Occipital lobe (tissue), 2 donors: ENCODE measurements around the gene KLF15. TPM values are rescaled to one million over a fixed set of nuclear protein-coding genes. Genes with fewer than 3 reads are reported as not detected.
"Not testable (repeated sequence)": the region's sequence is repeated elsewhere in the genome, so short reads cannot be mapped to it uniquely, and the experiment has no call there.

ENCODE experiments used
- DNase-seq: peaks from one replicate; lab custom pipeline; 2025; lab: John Stamatoyannopoulos, UW
- total RNA-seq: library from RNA; depleted of rRNA; stranded (reverse); fragments of >200 nt; gene quantifications from one replicate; pipeline ENCODE4 v1.2.3, GENCODE V29; 2014

KLF15 gene
- total RNA-seq, 1 donor from 2014 or later: 2.8 TPM

DNA sequence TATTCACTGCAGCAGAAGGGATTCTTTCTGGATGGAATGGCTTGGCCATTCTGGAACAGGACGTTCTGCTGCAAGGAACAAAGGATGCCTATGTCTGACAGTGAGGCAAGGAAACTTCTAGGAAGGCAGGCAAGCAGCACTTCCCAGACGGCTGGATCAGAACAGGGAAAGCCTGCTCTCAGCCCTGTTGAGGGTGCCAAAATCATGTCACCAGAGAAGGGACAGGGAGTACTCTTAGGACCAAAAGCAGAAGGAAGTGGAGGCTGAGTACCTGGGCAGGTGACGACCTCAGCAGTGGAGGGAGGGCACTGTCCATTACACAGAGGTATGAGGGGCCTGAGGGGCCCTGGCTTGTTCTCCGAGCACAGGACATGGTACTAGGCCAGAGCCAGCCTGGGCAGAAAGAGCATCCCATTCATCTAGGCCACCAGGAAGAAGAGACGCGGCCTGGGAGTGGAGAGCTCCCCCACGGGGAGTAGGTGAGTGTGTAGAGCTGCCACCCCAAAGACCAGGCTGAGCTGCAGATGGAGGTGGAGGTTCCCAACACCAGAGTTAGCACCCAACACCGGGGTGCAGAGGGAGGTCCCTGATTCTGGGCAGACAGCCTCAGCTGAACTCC is 9.6 kb downstream of the KLF15 start:
- no peak for DNase-seq

- DNase-seq: no peak
Observed at GRCh38 chr3:126346466-126346865, 10.7 kb downstream of the KLF15 start.

GRCh38 chr3:126345641-126346460 is 11.4 kb downstream of the KLF15 start:
- no peak for DNase-seq

DNA sequence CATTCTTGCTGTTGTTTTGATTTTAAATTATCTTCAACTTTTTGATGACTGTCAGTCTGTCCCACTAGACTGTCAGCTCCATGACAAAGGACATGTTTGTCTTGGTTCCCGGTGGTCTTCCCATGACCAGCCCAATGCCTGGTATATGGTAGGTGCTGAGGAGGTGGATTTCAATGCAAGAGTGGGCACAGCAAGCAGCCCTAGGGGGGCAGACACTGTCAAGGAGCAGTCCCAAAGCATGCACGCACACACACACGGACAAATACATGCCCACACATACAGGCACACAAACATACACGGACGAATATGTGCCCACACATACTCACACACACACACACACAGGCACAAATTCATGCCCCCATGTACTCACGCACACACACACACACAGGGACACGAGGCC is 12.0 kb downstream of the KLF15 start:
- no peak for DNase-seq

DNA sequence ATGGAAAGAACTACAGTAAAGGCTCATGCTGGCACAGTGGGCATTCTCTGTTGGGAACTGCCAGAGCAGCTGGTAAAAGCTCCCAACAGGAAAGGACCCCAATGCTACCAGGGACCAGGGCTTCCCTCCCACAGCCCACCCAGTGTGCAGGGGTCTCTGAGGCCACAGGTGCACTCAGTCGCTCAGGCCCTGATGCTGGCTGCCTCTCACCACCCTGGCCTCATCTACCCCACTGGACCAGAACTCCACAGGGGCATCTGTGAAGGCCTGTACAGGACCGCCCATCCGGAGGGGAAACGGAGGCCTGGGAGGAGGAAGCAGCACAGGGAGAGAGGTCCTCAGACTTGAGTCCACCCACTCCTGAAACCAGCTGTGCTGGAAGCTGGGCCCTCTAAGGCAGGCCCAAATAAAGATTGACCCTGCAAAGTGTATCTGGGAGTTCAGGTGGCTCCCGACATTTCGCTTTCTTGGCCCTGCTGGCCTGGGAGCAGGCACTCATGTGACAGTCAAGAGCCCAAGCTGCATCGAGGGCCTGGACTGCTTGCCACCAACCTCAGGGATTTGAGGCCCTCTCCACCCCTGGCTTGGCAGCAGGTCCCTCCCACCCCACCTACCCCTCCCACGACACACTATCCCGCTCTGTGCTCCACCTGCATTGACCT is 12.7 kb downstream of the KLF15 start:
- no peak for DNase-seq

- DNase-seq: no peak
Observed at GRCh38 chr3:126343649-126344035, 13.6 kb downstream of the KLF15 start.

GRCh38 chr3:126342991-126343648 is 14.1 kb downstream of the KLF15 start:
- DNase-seq: no peak

GRCh38 chr3:126342211-126342610 is 15.0 kb downstream of the KLF15 start:
- DNase-seq: no peak

DNA sequence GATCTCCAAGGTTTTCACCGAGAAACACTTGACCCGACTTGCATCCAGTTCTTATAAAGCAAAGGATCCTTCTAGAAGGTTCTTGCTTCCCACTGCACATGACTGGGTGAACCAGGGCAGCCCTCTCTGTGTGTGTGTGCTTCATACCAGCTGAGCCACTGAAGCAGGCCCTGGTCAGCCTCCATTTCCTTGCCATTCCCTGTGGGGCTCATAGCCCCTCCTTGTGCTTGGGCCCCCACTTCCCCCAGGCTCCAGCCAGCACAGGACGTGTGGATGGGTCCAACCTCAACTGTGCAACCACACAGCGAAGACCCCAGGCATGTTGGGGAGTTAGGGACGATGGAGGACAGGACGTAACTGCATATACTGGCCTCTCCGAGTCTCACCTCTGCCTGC is 15.5 kb downstream of the KLF15 start:
- no peak for DNase-seq

GRCh38 chr3:126340943-126341754 is 16.1 kb downstream of the KLF15 start:
- DNase-seq: no peak

- DNase-seq: no peak
Observed at GRCh38 chr3:126340596-126340942, 16.6 kb downstream of the KLF15 start.

DNA sequence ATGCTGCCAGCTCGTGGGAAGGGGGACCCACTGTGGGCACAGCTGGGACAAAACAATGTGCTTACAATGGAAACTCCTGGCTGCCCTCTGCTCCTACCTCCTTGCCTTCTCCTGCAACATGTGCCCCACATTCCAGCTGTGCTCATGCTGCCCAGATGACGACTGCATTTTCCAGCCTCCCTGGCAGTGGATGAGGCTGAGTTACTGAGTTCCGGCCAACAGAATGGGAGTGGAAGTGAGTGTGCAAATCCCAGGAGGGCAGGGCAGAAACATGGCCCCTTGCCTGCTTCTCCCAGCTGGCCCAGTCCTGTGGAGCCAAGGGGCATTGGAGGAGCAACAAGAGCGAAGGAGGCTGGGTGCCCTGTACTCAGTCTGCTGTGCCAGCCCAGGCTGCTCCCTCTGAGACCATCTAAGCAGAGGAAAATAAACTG is 17.1 kb downstream of the KLF15 start:
- no peak for DNase-seq

GRCh38 chr3:126339466-126339865 is 17.7 kb downstream of the KLF15 start:
- no peak for DNase-seq

- no peak for DNase-seq
Observed at GRCh38 chr3:126338790-126339288, 18.4 kb downstream of the KLF15 start.

DNA sequence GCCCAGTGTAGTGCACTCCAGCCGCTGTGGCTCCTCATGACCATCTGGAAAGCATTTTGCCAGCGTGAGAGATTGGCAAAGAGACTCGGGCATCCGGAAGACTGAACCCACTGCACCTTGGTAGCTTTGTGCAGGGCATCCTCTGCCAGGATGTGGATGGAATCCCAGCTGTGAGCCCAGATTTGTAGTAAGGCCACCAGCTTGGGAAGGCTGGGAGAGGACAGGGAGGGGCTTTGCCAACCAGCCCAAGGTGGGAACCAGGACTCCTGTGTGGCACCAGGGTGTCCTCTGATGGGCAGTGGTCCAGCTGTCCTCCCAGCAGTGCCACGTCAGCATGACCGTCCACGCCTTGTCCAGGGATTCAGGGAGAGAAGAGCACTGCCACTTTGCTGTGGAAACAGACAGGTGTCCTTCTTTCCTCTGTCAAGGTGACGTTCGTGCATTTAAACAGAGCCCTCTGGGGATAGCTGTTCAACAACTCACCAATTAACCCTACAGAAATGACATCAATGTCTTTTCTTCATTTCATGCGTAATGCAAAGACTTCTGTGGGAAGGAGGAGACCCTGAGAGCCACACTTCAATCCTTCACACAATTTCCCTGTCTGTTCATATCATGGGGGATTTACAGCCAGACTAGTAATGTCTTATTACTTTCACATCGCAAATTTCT is 19.1 kb downstream of the KLF15 start:
- DNase-seq: no peak

DNA sequence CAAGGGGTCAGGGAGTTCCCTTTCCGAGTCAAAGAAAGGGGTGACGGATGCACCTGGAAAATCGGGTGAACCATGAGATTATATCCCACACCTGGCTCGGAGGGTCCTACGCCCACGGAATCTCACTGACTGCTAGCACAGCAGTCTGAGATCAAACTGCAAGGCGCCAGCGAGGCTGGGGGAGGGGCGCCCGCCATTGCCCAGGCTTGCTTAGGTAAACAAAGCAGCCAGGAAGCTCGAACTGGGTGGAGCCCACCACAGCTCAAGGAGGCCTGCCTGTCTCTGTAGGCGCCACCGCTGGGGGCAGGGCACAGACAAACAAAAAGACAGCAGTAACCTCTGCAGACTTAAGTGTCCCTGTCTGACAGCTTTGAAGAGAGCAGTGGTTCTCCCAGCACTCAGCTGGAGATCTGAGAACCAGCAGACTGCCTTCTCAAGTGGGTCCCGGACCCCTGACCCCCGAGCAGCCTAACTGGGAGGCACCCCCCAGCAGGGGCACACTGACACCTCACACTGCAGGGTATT is 25.3 kb downstream of the KLF15 start:
- DNase-seq: not testable (repeated sequence)

DNA sequence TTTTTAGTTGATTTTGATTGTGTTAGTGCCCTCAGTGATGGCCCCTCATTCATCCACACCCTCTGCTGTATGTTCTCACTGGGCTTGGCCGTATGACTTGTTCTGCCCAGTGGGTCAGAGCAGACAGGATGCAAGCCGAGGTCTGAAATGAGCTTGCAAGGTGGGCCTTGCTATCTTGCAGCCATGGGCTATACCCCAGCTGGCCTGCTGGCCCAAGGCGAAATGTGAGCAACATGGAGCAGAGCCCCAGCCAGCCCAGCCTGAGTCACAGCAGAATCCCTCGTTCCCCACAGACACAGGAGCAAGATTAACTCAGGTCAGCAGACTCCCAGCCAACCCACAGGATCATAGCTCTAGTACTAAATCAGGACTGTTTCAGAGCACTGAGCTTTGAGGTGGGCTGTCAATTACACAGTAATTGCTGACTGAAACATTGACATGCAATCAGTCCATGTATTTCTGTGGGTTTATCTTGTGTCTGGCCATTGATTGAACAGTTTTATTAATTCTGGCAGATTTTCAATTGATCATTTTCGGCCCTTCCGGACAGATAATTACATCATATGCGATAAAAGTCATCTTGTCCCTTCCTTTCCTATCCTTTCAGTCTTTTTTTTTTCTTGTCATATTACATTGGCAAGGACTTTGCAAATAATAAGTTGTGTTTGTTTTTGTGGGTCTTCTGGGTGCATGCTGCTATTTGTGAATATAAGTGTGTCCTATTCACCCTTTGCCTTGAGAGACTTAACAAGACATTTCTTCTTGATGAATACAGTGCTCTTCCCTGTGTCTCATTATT is 27.1 kb downstream of the KLF15 start:
- DNase-seq: no peak

GRCh38 chr3:126326629-126327028 is 30.6 kb downstream of the KLF15 start:
- no peak for DNase-seq

DNA sequence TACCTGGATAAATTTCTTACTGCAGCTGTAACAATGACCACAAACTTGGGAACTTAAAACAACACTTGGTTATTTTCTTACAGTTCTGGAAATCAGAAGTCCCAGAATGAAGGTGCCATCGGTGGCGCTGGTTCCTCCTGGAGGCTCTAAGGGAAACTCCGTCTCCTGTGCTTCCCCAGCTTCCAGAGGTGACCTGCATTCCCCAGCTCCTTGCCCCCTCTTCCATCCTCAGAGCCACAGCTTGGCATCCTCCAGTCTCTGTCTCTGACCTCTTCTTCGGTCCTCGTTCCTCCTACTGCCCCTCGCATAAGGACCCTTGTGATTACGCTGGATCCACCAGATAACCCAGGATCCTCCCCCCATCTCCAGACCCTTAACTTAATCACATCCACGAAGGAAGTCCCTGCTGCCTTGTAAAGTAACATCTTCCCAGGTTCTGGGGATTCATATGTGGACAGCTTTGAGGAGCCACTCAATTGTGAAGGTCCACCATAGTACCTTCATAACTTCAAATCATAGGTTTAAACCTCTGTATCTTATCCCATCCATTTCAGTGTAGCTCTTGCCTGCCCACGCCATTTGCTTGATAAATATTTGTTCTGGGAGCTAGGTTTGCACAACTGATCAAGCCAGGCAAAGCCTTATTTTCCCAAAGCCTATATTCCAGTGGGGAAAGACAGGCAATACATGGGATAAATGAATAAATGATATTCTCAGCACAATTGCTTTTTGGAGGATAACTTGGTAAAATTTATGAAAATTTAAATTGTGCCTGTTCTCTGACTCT is 34.8 kb downstream of the KLF15 start:
- no peak for DNase-seq
